GM19455 (cell line): ENCODE measurements around the gene BMPER.
A peak's percentile ranks its signal among the peaks of the same experiment; 100 is the strongest.

Experiments
- ATAC-seq: cut with Tn5 transposase; IDR thresholded peaks from one replicate; pipeline ENCODE4 v1.9.1; 2021; ENCODE audit not compliant: unreplicated experiment

Gene BMPER

DNA sequence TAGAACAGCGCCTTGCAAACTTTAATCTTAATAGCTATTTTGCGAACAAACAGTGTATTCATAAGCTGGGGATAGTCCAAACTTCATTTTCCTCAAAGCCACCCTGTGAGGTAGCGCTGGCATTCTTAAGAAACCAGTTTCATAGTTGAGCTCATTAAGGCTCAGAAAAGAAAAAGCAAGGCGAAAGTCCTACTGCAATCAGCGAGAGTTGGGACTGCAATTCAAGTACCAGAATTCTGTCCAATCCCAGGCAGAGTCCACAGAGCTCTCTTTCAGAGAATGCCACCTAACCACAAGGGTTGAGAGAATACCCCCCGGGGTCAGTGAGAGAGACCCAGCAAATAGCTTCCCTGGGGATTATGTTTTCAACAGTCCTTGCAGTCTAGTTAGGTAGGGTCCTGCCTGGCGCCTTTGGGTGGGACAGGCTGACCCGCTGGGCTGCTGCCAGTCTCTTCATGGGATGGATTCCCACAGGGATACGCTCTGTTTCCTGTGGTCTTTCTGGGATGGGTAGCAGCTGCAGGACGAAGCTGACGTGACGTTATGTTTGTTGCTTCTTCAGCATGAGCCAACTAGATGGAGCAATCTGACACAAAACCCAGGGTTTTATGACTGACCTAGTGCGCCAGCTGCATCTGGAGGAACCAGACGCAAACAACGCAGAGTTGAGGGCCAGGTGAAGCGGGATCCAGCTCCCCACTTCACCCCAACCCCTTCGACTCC, 16.0 kb downstream of the BMPER start:
- no peak for ATAC-seq

DNA sequence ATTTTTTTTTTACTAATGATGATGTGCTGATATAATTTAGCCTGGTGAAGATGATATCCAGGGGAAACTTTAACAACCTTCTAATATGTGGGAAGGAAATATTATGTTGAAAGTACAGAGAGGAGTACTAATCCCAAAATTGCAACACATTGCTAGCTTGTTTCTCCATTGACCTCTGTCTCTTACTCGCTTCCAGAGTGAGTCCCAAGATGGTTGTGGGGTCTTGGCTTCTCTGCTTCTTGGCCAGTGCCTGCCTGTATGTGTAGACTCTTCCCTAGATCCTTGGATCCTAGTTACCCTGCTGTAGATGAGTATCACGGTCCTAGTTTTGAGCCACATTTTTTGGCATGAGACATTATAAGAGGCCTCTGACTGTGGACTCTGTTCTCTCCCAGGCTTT, 17.5 kb downstream of the BMPER start:
- no peak for ATAC-seq

DNA sequence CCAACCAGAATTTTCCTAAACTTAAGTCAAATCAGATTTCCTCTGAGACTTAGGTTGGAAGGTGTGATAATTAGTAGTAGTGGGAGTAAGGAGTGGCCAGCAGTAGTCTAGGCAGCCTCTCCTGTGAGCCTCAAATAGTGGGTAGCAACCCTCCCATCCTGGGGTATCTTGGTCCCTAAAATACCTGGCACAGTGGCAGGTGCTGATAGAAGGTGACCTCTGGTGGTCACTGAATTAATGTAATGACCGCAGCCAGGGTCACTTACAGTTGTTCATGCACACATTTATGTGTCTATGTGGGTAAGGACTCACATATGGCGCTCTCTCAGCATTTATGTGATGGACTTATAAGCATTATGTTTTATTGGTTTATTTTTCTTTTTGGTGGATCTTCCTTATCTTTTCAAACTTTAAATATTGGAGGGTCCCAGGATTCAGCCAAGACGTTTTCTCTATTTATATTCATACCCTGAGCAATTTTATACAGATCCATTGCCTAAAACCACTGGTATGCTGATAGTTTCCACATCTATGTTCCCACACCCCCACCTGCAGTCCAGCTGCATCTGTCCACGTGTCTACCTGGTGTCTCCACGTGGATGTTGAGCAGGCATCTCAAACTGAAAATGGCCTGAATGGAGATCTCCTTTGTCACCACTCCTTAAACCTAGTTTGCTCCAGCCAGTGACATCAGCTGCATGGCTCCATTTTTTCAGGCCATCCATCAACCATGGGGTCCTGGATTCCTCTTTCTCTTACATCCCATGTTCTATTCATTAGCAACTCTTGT, 18.3 kb downstream of the BMPER start:
- no peak for ATAC-seq

DNA sequence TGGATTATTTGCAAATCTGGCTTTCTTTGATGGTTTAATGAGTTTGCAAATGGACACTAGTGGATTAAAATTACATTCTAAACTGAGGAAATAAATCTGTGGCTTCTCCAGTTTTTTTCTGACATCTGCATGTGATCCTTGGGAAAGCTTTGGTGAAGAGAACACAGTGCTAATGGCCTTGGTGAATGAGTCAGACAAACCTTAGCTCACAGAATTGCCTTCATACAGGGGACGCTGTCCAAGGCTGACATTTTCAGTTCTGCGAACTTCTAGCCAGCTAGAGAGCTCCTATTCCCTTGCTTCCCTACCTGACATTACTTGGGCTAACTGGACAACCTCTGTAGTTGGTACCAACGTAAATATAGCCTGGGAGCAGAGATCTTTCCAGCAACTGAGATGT, 21.2 kb downstream of the BMPER start:
- no peak for ATAC-seq

DNA sequence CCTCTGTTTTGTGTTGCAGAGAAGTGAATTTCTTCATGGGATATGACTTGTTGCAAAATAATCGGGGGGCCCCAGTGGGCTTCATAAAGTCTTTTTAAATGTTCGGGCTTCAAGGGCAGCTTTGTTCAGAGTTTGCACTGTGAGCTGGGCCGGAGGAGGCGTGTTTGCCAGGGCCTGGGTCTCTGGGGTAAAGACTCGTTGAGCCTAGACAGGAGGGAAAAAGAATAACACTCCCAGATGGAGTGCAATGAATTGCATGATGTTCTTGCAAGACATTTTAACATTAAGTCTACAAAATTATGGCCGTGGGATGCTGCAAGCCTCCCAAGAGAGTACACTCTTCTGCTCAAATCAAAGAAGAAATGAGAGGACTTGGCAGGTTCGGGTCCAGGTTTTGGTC, 23.6 kb downstream of the BMPER start:
- ATAC-seq, result no peak

DNA sequence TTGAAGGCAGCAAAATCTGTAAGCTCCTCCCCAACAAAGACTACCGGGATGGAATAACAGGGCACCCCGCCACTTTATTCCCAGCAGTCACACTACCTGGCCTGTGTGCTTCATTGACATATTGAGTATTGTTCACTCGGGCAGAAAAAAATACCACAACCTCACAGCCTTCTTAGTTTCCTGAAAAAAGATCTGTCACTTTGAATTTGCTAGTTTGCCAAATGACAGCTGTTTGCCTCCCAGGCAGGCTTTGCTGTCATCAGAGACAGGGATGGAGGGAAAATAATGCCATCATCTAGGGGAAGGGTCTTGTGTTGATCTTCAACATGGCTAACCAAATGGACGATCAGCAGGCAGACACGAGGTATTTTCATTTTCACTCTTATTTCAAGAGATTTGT, 26.9 kb downstream of the BMPER start:
- ATAC-seq, result no peak

DNA sequence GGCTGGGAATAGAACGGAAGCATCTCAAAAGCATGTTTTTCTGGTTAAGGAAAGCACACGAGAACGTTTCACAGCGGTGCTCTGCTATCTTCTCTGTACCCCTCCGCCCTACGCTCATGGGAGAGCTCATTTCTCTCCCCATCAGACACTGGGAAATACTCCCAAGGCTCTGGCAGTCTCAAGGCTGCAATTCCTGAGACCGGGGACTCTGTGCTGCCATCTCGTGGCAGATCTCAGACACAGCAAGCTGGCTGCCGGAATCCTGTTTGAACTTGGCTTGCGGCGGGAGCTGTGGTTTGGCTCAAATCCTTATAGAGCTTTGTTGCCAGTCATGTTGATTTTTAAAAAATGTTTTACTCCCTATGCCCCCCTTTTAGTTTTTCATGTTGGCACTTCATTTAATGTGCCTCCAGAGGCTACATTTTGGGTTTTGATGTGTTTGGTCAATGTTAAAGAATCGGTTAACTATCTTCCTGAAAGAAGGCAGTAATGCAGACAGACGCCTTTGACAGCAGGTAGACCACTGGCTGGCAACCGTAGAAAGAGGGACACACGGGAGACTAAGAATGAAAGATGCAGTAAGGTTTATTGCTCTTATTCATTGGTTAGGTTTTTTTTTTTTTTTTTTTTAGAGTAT, 27.6 kb downstream of the BMPER start:
- ATAC-seq, result peak; percentile 75

DNA sequence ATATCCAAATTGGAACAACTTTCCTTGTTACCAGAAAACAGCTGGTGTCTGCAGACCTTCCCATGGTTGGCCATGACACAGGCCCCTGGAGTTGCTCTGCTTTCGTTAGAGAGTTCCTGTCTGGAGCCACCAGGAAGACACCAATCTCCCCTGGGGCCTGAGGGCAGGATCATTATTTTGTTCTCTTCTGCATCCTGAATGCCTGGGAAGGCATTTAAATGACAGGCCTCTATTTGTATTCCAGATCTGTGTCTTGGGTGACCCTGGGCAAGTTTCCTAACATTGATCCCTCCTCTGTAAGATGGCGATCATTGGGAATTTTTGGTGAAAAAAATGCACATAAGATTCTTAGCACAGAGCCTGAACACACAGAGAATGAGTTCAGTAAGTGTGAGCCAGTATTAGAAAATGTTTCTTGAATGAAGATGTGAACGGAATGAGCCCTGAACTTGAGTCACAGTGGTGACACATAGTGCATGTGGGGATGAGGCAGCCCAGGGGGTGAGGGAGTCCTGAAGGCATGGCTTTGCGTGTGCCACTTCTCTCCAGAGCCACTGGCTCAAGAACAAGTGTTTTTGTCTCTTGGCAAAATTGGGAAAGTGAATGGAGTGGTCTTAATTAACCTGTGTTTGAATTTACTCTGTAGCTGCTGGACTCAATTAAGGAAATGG, 28.4 kb downstream of the BMPER start:
- ATAC-seq, result no peak

DNA sequence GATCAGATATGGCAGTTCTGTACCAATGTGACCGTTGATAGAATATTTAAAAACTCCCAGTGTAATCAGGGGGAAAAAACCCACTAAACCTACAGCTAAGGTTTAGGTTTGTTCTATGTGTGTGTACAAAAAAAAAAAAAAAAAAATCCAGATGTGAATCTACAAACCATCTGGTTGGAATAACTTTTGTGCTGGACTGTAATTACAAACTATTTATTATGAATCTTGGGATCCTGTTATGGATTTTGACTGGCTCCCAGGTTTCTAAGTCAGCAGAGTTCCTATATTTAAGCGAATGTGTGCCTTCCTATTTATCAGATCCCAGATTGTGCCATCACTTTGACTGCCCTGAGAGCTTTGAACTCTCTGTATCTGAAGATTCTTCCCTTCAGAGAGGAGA, 29.1 kb downstream of the BMPER start:
- ATAC-seq, result no peak

DNA sequence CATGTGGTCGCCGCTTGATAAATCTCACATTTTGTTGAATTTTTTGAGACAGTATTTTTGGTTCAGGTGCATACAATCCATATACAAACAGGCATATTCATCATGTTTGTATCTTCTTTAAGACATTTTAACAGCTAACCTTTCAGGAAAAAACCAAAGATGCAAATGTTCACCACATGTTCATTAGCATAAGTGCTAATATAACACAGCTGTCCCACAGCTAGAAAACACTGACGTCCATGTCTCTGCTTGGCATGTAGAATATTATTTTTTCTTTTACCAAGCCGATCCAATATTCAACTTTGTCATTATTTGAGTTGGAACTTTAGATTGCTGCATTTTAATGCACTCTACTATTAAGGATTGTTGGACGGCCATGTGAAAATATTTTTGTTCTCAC, 31.2 kb downstream of the BMPER start:
- ATAC-seq, result no peak

DNA sequence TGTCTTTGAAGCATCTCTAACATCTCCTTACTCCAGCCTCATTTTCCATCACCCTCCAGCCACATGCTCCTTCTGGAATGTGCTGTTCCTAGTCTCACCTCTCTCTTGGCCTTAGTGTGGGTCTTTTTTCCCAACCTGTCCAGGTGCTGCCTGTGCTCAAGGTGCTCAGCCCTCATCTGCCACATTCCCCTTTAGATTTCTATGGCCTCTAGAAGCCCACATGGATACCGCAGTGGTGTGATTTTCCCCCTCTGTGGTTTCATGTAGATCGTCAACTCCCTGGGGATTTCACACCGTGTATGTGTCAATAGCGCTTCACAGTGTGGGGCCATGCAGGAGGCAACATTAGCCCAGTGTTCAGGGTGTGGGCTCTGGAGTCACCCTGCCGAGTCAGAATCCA, 32.5 kb downstream of the BMPER start:
- ATAC-seq, result no peak

DNA sequence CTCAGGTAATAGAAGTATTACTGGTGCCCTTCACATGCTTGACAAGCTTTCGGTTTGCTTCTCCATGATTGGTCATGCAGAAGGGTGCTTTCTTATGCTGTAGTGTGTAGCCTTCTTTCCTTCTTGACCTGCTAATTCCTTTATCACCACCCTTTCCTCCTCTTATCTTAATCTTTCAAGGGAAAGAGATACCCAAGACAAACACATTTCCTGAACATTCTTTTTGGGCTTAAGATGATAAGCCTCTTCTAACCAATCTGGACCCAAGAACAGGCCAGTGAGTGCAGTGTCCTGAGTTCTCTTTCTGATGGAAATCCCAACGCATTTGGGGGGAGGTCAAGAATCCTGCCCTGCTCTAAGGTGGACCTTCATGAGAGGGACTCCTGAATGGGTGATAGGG, 33.8 kb downstream of the BMPER start:
- ATAC-seq, result no peak

DNA sequence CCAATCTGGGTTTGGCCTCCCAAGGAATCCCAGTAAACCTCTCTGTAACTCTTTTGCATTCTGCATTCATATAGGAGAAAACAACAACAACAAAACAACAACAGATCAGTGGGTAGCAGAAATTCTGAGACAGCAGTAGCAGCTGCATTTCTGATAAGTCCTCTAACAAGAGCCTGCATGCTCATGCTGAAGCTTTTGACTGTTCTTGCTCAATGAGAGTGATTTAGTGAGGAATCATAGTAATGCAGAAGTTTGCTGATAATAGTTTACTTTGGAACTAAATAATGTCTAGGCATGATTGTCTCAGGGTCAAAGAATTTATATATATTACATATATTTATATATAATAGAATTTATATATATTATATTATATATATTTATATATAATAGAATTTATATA, 35.2 kb downstream of the BMPER start:
- no peak for ATAC-seq

DNA sequence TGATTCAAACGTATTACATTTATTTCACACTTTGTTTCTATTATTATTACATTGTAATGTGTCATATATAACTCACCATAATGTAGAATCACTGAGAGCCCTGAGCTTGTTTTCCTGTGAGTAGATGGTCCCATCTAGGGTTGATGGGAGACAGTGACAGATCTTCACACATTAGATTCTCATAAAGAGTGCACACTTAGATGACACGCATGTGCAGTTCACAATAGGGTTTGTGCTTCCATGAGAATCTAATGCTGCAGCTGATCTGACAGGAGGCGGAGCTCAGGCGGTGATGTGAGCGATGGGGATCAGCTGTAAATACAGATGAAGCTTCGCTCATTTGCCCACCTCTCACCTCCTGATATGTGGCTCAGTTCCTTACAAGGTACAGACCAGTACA, 36.1 kb downstream of the BMPER start:
- ATAC-seq, result no peak

DNA sequence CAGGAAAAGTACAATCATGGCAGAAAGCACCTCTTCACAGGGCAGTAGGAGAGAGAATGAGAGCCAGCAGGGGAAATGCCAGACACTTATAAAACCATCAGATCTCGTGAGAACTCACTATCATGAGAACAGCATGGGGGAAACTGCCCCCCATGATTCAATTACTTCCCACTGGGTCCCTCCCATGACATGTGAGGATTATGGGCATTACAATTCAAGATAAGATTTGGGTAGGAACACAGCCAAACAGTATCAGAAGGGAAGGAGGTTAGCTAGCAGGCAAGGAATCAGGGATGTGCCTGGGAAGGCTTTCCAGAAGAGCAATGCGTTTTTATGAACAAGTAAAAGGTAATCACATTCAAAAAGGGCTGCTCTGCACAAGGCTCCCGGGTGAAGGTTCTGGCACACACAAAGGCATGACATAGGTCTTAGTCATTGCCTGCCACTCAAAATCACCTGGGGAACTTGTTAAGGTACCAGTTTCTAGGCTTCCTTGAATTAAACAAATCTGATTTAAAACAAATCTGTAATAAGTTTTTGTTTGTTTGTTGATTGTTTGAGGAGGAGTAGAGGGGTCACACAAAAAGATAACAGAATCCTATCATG, 40.9 kb downstream of the BMPER start:
- ATAC-seq, result no peak

DNA sequence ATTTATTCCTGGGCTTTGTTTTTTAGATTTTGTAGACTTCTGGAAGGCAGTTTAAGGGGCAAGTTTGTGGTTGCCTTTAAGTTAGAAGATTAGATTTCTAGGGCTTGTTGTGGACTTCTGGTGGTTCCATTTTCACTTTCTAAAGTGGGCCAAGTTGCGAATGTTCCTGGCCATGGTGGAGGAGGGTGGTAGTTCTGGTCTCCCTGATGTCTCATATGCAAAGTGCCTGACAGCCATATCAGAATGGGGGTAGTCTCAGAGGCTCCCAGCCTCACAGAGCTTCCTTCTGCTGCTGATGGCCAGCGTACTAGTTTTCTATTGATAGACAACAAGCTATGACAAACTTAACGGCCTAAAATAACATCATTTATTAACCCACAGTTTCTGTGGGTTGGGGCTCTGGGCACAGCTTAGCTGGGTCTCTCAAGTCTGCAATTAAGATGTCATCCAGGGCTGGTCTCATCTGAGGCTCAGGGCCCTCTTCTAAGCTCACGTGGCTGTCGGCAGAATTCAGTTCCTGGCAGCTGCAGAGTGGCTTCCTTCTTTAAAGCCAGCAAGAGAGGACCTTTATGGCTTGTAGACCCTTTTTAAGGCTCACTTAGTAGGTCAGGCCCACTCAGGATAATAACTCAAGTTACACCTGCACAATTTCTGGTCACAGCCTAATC, 44.8 kb downstream of the BMPER start:
- ATAC-seq, result no peak

DNA sequence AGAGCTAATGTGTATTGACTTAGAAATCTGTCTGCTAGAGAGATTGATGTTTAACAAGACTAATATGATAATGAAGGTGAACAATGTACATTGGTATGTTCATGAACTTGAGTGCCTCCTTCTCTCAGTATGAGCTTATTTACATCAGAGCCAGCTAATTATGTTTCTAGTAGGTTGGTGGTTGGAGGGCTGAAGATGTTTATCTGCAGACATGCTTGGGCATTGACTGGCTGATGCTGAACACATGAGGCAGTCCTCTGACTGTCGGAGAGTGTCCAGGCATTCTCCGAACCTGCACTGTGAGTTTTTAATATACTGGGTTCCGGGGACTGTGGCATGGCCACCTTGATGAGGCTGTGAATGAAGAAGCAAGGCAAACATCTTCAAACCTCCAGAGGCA, 47.5 kb downstream of the BMPER start:
- ATAC-seq, result no peak

DNA sequence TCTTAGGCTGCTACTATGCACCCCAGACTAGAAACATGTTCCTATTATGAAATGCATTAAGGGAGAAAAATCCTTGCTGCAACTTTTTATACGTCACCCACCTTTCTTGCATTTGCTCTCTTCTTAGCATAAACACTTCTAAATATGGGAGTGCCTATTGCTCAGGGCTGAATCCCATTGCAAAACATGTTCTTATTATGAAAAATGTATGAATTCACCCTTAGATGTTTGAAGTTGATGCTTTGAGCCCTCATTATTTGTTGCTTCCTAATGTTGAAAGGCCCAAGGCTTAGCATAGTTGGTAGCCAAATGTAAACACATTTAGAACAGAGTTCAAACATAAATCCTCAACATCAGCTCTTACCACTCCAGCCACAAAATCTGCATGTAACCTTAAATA, 52.8 kb downstream of the BMPER start:
- no peak for ATAC-seq

DNA sequence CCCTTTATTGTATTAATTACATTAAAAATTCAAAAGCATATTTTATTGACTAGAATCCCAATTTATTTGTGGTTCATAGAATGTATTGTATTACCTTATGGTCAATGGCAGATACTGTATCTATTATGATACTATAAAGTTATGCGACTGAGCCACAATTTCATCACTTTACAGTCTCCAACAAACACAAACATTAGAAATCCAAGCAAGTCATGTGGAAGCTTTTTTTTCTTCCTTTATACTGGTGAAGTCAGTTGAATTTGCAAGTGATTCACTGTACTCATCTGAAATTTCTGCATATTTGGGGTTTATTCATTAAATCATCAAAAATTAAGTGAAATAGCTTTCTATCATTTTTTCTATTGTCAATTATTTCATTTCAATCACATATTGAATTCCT, 54.3 kb downstream of the BMPER start:
- no peak for ATAC-seq

DNA sequence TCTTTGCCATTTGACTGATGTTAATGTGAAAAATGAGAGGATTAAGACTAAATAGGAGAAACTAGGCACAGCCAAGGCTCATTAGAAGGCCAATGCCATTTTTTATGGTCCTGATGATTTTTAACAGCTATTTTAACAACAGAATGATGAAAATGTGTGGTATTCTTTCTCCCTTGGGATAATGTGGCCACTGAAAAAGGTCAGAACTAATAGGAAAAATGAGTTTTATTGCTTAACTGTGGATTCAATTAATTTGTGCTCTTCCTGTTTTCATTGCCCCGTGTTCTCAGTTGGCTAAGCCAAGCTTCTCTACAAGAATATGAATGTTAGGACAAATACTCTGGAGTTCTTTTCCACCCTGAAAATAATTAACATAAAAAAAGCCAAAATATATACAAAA, 56.6 kb downstream of the BMPER start:
- ATAC-seq, result no peak
